22Rv1 (cell line): ENCODE data around the gene ERICH6B.

Experiments used
- CTCF ChIP-seq: fragments of 450-650 bp; IDR thresholded peaks from 2 replicates; pipeline ENCODE4 v1.5.1; 2017; ENCODE audit warnings: mild to moderate bottlenecking
- ZFX ChIP-seq: fragments of 450-650 bp; IDR thresholded peaks from 2 replicates; pipeline ENCODE4 v1.6.1; 2017; ENCODE audit warnings: antibody characterized with exemption, borderline replicate concordance

- TF ChIP-seq CTCF (no peak), ZFX (no peak)
These were observed 73.7 kb downstream of the ERICH6B start for GRCh38 chr13:45541806-45542205.
